SKM-1 treated with dmso at 0.1 percent for 144 hours (cell line): ENCODE results near the gene VASH2.
"Not testable (repeated sequence)": the region's sequence is repeated elsewhere in the genome, so short reads cannot be mapped to it uniquely, and the experiment has no call there.

ENCODE experiments used
- DNase-seq: peaks from one replicate; lab custom pipeline; 2025; ENCODE audit not compliant: unreplicated experiment; lab: John Stamatoyannopoulos, UW

Gene VASH2

DNA sequence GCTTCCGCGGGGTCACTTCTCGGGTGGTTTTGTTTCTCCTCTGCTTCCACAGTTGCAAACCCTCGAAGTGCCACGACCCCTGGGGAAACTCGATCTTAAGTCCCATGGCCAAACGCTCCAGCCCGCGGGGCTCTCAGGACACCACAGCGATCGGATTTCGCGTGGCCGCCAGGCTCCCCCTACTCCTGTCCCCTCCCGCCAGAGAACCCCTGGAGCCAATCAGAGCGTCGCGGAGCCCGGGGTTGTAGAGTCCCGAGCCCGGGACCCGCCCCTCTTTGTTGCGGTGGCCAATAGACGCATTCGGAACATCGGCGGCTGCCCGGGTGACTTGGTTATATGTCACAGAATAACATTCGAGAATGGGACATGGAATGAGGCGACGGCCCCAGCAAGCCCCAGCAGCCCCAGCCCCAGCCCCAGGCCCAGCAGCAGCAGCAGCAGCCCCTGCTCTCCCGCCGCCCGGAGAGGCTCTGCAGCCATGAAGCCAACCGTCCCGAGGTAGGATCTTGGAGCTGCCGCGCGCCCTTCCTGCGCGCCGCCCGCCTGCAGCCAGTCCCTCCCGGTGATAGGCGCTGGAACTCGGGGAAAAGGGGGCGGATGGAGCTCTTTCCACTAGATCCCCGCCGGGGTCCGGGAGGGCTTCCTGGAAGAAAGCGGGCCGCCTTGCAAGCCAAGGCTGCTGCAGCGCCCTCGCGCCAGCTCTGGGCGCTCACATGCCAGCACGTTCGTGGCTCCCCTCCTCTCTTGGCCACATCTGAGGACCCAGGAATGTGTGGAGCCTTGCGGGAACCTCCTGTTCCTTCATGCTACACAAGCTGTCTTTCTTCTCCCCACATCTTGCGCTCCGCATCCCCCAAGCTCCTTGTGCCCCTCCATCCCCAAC, at the start of gene VASH2:
TSS of gene VASH2 (plus strand) at position 299 of the 883 bp plus-strand sequence. CDS start 1,002 bp downstream, outside the sequence.
- DNase-seq: peak; percentile 24

DNA sequence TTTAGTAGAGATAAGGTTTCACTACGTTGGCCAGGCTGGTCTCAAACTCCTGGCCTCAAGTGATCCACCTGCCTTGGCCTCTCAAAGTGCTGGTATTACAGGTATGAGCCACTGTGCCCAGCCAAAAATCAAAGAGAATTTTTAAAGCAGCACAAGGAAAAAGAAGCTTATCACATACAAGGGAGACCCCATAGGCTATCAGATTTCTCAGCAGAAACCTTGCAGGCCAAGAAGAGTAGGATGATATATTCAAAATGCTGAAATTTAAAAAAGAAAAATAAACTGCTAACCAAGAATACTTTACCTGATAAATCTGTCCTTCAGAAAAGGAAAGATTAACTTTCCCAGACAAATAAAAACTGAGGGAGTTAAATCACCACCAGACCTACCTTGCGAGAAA, 49.1 kb upstream of the VASH2 start:
- no peak for DNase-seq

DNA sequence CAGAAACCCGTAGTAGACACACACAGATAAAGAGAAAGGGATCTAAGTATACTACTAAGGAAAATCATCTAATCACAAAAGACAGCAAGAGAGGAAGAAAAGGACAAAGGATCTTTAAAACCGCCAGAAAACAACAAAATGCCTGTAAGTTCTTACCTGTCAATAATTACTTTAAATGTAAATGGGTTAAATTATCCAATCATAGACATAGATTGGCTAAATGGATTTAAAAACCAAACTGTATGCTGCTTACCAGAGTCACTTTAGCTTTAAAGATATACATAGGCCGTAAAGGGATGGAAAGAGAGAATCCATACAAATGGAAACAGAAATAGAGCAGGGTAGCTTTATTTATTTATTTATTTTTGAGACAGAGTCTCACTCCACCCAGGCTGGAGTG, 48.3 kb upstream of the VASH2 start:
- DNase-seq: no peak

DNA sequence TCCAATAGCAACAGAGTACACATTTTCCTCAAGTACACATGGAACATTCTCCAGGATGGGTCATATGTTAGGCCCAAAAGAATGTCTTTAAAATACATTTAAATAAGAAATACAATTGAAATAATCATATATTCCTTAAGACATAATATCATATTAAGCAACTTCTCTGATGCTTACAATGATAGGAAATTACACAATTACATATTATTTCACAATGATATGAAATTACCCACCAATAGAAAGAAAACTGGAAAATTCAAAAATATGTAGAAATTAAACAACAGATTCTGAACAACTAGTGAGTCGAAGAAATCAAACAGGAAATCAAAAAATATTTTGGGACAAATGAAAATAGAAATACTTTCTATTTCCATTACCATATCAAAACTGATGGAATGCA, 46.7 kb upstream of the VASH2 start:
- no peak for DNase-seq

DNA sequence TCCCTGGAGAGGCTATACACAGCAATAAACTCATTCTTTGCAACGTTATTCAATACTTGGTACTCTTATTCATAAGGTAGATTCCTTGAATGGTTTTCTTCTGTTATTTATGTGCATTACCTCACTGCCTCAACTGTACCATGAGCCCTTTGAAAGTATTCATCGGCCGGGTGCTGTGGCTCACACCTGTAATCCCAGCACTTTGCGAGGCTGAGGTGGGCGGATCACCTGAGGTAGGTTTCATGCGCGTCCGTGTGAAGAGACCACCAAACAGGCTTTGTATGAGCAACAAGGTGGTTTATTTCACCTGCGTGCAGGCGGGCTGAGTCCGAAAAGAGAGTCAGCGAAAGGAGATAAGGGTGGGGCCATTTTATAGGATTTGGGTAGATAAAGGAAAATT, 42.3 kb upstream of the VASH2 start:
- not testable (repeated sequence) for DNase-seq

DNA sequence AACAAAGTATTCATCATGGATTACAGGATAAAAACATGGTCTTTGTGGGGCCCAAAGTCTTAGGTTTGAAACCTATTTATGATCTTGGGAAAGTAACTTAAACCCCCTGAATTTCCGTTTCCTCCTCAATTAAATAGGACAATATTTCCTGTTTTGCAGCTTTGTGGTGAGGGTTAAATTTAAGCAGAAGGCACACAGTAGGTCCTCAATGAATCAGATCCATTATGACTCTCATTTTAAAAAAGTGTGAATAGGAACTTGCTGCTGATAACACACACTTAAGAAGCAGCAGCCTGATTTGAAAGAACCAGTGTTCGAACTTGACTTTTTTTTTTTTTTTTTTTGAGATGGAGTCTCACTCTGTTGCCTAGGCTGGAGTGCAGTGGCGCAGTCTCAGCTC, 41.4 kb upstream of the VASH2 start:
- DNase-seq: no peak

DNA sequence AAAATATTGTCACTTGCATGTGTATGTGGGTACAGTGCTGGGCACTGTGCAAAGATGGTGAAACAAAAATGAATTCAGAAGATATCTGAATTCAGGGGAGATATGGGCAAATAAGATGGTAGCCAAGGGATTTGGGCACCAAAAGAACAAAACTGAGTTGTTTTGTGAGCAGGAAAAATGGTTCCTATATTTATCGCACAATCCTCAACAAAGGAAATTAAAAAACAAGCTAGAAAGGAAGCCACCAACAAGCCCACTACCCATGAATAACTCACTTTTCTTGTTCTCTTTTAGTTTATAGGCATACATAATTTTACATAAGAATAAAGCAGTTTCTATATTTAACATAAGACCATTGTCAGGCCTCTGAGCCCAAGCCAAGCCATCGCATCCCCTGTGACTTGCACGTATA, 40.7 kb upstream of the VASH2 start:
- DNase-seq: no peak

DNA sequence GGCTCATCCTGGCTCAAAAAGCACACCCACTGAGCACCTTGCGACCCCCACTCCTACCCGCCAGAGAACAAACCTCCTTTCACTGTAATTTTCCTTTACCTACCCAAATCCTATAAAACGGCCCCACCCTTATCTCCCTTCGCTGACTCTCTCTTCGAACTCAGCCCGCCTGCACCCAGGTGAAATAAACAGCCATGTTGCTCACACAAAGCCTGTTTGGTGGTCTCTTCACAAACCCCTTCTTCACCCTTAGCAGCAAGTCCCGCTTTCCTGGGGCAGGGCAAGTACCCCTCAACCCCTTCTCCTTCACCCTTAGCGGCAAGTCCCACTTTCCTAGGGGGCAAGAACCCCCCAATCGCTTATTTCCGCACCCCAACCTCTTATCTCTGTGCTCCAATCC, 40.1 kb upstream of the VASH2 start:
- not testable (repeated sequence) for DNase-seq

DNA sequence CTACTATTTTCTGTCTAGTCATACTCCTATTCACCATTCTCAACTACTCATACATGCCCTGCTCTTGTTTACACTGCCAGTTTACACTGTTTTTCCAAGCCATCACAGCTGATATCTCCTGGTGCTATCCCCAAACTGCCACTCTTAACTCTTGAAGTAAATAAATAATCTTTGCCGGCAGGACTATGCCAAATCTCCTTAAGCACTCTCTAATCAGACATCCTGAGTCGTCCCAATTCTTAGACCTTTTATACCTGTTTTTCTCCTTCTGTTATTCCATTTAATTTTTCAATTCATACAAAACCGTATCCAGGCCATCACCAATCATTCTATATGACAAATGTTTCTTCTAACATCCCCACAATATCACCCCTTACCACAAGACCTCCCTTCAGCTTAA, 36.7 kb upstream of the VASH2 start:
- not testable (repeated sequence) for DNase-seq

DNA sequence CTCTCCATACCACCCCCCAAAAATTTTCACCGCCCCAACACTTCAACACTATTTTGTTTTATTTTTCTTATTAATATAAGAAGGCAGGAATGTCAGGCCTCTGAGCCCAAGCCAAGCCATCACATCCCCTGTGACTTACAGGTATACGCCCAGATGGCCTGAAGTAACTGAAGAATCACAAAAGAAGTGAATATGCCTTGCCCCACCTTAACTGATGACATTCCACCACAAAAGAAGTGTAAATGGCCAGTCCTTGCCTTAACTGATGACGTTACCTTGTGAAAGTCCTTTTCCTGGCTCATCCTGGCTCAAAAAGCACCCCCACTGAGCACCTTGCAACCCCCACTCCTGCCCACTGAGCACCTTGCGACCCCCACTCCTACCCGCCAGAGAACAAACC, 36.2 kb upstream of the VASH2 start:
- not testable (repeated sequence) for DNase-seq

DNA sequence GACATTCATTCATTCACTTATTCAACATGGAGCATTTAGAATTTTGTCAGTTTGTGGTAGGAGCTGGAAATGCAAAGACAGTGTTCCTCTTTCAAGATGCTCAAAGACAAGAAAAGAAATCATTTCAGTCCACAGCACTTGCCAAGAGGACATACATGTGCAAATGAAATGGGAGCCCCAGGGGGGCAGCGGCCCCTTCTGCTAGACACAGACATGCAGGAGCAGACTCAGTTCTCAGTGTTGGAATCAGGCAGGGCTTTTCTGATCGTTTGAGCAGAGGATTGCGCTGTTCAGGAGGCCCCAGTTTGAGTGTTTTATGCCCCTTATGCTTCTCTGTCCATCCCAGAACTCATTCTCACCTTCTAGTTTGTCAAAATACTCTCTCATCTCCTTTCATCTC, 35.6 kb upstream of the VASH2 start:
- DNase-seq: no peak

DNA sequence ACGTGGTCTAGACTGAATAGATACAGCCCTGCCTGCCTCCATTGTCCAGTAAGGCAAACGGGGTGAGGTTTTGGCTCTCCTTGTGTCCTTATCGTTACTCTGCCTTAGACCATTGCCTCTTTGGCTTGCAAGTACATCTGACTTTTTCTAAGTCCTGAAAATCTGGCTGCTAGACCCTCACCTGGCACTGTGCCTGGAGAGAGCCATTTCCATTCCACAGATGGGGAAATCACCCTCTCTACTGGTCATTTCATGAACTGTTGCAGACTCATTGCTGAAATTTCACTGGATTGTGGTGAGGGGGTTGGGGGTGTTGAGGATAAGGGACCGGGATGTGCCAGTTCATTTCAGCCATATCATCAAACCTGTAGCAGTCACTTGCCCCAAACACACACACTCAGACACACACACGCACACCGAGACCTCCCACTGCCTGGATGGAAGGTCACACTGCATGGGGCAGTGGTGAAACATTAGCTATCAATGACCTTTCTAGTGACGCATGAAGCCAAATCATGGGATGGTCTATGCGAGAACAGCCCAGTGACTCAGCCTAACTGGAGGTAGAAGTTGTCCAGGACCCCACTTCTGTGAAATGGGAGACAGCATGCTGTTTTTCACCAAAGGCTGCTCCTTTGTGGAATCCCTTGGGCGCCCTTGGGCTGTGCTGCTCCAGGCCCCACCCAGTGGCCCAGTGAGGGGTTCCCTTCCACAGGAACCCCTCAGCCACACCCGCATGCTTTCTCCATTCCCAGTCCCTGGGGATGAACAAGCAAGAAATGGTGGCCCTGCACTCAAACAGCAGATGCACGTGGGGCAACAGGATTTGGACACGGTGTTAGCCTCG, 34.9 kb upstream of the VASH2 start:
- DNase-seq: no peak

DNA sequence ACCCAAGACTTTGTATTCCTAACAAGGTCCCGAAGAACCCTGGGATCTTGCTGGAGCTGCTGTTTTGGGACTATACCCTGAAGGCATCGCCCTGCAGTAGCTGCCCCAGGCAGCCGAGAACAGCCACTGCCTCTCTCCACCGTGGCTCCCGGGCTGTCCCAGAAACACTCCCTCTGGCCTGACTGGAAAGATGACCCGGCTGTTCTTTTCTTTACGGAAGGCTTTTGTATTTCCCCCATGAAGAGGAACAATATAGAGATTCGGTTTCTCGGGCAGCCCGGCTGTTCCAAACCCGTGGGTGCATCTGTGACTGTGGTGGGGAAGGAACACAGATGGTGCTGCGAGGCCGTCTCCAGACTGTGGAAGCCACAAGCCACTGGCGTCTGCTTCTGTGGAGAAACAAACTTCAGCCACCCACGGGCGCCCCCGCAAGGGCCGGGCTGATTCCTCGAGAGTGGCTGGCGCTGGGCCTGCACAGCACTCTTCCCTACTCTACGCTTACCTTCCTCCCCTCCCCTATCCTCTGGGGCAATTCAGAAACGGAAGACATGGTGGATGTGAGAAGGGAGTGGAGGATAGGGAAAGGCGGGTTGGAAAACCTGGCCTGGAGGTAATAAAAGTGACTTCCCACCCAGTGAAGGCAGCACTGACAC, 33.7 kb upstream of the VASH2 start:
- no peak for DNase-seq

DNA sequence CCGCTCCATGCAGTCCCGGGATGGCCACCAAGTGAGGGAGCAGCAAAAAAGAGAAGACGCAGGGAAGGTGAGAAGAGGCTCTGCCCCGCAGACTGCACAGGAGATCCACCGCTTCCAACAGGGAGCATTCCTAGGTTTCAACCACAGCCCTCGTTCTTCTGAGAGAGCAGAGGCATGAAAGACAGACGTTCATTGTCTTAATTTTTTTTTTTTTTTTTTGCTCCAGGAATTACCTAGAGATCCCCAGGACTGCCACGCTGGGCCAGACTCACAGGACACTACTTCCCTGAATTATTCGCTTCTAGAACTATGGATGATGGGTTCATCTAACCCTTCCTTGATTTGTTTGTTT, 33.2 kb upstream of the VASH2 start:
- no peak for DNase-seq

DNA sequence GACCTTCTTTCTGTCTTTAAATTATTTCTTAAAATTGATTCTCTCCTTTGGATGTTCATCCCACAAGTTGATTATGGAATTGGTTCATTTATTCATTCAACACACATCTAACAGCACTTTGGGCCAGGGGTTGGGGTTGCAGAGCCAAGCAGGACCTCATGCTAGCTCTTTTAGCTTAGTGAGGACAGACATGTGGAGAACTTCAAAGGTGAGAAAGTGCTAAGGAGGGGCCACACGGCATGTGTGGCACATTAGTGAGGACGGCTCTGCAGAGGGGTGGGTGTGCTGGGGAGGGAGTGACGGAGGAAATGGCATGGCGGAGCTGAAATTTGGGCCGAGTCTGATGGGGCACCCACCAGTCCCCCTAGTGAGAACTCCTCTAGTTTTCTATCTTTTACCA, 32.5 kb upstream of the VASH2 start:
- DNase-seq: no peak

DNA sequence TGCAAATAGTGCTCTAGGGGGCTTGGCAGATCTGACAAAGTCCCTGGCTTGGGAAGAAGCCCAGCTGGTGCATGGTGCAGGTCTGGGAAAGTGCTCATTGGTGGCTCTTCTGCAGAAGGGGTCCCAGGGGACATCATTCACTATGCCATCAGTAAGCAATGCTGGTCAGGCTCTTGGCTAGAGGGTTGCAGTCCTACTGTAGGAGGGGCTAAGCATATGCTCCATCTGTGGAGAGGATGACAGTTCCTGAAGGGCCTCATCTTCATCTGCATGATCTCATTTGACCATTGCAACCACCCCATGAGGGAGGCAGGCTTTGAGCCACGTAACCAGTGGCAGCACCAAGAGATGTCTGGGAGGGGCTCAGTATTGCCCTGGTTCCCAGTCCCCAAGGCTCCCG, 31.5 kb upstream of the VASH2 start:
- DNase-seq: no peak

DNA sequence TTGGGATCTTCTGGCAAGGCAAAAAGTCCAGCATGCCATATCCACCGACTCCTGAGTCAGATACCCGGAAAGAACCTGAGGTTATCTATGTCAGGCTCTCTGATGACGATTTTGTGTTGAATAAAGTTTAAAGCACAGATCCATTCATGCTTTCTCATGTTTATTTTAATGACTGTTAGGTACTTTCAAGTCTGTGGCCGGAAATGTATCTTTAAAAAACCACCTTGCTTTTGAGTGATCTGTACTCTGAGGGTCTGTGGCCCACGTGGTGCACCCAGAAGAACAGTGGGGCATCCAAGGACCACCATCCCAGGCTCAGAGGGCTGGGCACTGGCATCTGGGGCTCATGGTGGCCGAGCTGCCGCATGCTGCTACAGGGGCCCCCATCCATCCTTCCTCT, 30.1 kb upstream of the VASH2 start:
- DNase-seq: no peak

DNA sequence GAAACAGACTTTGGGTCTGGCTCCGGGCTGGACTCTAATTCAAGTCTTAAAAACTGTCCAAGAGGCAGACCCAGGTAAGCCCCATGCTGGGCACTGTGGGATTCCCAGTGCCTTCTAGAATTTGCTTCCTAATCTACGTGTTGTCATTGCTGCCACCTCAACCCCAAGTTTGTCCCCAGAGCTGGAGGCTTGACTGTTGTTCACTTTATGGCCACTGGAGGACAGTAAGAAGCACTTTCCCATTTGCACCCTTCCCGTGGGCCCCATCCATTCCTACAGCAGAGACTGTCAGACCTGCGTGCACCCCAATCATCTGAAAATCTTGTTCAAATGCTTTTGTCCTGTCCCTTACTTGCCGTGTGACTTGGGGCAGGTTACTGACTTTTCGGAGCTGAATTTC, 29.4 kb upstream of the VASH2 start:
- peak; percentile 24 for DNase-seq

DNA sequence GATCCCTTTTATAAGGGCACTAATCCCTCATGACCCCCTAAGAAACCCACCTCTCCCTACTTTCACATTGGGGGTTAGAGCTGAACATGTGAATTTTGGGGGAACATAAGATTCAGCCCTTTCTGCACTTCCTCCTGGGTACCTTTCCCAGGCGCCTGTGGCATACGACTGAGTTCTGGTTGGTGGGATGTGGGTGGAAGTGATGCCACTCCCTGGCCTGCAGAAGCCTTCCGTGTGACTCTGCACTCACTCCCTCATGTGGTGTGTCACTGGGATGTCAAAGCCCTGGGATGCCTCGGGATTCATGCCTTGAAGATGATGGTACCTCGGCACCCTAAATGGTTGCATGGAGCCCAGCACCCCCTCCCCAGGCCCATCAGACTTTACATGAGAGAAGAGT, 28.3 kb upstream of the VASH2 start:
- DNase-seq: no peak

DNA sequence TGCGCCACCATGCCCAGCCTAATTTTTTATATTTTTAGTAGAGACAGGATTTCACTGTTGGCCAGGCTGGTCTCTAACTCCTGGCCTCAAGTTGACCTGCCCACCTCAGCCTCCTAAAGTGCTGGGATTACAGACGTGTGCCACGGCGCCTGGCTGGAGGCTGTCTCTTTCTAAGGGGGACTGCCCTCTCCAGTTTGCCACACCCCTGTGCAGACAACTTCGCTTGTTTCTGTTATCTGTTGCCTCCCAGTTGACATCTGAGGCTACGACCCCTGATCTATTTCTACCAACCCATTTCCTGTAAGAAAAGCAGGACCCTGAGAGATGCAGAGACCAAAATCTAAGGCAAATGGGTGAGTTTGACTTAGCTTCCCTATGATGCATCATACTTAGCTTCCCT, 24.0 kb upstream of the VASH2 start:
- no peak for DNase-seq
